RWPE1 (cell line): Measurements from ENCODE around the gene NSMCE4A.
"Not testable (repeated sequence)": the region's sequence is repeated elsewhere in the genome, so short reads cannot be mapped to it uniquely, and the experiment has no call there.

Source experiments
- CTCF ChIA-PET: fragments of 350-600 bp; sonication (Branson Sonifier 250); formaldehyde crosslinking; extraction: SDS; loops from one replicate; lab custom pipeline; 2021; lab: Yijun Ruan, JAX
- POLR2A ChIA-PET: fragments of 400-600 bp; formaldehyde crosslinking; extraction: SDS; loops from one replicate; lab custom pipeline; 2020; ENCODE audit warnings: antibody characterized with exemption; ENCODE audit not compliant: low non-redundant PET; lab: Yijun Ruan, JAX
- DNase-seq: peaks from one replicate; pipeline ENCODE4 v3.0.0; 2012; ENCODE audit warnings: low spot score
- H3K27ac ChIP-seq: fragments of 450-650 bp; 2 replicates; pipeline ENCODE4 v1.5.1; 2017
- CTCF ChIP-seq: fragments of 450-650 bp; conservative IDR thresholded peaks from 2 replicates; pipeline ENCODE4 v1.5.1; 2017; ENCODE audit warnings: low read depth, mild to moderate bottlenecking

The NSMCE4A gene

DNA sequence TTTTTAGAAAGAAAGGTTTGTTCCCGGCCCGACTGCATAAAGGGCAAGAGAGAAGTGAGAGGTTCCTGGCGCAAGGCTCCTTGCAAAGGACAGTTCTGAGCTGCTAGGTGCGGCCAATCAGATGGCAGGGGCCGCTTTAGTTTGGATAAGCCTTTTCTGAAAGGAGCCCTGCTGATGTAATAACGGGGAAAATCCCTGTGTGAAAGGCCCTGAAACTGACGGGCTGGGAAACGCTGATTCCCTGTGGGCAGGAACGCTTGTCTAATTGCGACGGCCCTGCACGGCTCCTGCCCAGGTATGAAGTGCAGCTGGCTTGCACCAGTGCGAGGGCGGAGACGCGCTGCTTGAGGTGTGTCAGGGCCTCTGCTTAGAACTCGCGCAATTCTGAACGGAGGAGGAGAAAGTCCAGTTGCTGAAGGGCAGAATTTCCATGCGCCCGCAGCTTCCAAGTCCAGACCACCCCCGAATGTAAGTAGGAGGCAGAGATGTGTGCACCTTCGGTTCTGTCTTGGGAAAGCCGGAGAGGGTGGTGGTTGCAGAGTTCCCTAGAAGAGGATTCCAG, 44.5 kb upstream of the NSMCE4A start:
- no peak for TF ChIP-seq CTCF
- POLR2A ChIA-PET, result no interaction called here
- CTCF ChIA-PET, result interaction anchor here (0.6 to 1.1 kb wide), 2 partner anchors 9 to 93 kb away, joined by 3 to 5 read pairs; no protein-coding TSS in a partner anchor
- peak overlapping the region; percentile 75 for H3K27ac ChIP-seq
- DNase-seq, result peak; percentile 80

DNA sequence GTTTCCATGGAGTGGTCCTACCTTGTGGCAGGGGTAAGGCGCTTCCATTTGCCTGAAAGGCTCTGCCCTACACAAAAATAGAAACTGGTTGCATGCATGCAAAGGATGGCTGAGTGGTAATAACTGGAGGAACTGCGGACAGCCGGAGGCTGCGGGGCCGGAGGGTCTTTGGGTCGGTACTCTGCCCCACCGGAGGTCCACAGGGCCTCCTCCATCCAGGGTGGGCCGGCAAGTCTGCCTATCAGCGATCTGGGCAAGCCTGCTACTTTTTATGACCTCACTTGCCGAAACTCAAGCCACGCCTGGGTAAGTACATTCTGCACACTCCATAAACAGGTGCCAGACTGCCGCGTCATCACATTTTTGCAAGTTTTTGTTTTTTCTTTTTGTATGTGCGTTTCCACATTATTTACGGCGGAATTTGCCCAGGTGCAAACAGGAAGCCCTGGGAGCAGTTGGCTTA, 44.0 kb upstream of the NSMCE4A start:
- POLR2A ChIA-PET, result no interaction called here
- TF ChIP-seq CTCF, result no peak
- peak; percentile 78 for DNase-seq
- CTCF ChIA-PET, result no interaction called here
- H3K27ac ChIP-seq, result peak overlapping the region; percentile 75

- POLR2A ChIA-PET, result no interaction called here
These were observed 43.5 kb upstream of the NSMCE4A start for GRCh38 chr10:122018491-122018890.

GRCh38 chr10:122017926-122018325, 42.9 kb upstream of the NSMCE4A start:
- CTCF ChIA-PET, result interaction anchor here (0.6 kb wide), 1 partner anchor 95 kb away, joined by 4 read pairs; no protein-coding TSS in a partner anchor
- H3K27ac ChIP-seq, DNase-seq, POLR2A ChIA-PET: not testable (repeated sequence)

More at GRCh38 chr10:122018491-122018890, 43.5 kb upstream of the NSMCE4A start:
- H3K27ac ChIP-seq, result peak overlapping the region; percentile 75; the same call in 1 of the 2 replicates
- DNase-seq, result no peak
- CTCF ChIA-PET, result no interaction called here
- TF ChIP-seq CTCF, result no peak

GRCh38 chr10:122014652-122015248, 39.7 kb upstream of the NSMCE4A start:
- TF ChIP-seq CTCF, result no peak
- H3K27ac ChIP-seq, result no peak overlapping the region
- CTCF ChIA-PET, result interaction anchor here (0.6 to 1.2 kb wide), 4 partner anchors 22 to 47 kb away, joined by 3 to 6 read pairs (median 3); no protein-coding TSS in a partner anchor
- no peak for DNase-seq
- POLR2A ChIA-PET, result interaction anchor here (1.1 kb wide), 1 partner anchor 41 kb away, joined by 3 read pairs; no protein-coding TSS in a partner anchor

GRCh38 chr10:122013311-122013780, 38.3 kb upstream of the NSMCE4A start:
- POLR2A ChIA-PET, result interaction anchor here (1.1 kb wide), 1 partner anchor 39 kb away, joined by 3 read pairs; no protein-coding TSS in a partner anchor
- no peak overlapping the region for H3K27ac ChIP-seq
- TF ChIP-seq CTCF, result no peak
- no peak for DNase-seq
- CTCF ChIA-PET, result interaction anchor here (1.2 kb wide), 1 partner anchor 38 kb away, joined by 3 read pairs; no protein-coding TSS in a partner anchor
